ENCODE measurements around the gene AKAP13. TPM values are rescaled to one million over a fixed set of nuclear protein-coding genes. Genes with fewer than 3 reads are reported as not detected.

Gene AKAP13
- total RNA-seq, 1 experiment from 2014 or later: 47.3 TPM

DNA sequence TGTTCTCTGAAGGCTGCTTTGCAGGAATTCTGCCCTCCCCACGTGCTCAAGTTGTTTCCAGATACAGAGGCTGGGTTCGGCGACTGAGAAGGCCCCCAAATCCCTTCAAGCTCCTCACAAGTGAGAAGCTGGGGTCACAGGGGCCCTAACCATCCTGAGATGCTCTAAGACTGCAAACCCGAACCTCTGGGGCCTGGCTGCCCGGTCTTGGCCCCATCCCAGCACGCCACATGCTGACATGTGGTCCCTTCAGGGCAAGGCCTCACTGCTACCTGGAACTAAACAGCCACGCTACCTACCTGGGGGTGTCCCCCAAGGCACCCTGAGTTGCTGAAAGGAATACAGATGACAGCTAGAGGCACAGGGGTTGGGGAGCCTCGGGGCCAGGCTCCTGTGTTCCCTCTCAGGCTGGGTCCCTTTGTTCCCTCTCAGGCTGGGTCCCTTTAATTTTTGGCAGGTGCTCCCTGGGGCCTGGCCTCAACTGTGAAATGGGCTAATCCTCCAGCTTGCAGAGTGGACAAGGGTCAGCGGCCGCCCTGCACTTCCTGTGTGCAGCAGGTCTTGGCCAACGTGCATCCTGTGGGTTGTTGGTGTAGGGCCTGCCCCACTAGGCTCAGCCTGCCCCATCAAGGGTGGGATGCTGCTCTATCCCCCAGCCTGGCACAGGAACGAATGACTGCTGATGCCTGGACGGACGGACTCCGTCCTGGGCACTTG lies 381.8 kb downstream of the AKAP13 start:
- Histone ChIP-seq H4K8ac (replicated peaks; ENCODE audit: insufficient read length, low read depth, low read length) (no peak overlapping the region), H3K79me1 (ENCODE audit: insufficient read depth, low read depth, low read length, poor library complexity, severe bottlenecking) (no peaks in the 10 kb centered on the region), H3K23me2 (ENCODE audit: insufficient read length, low read depth, low read length, poor library complexity, severe bottlenecking) (no peaks in the 10 kb centered on the region), H2BK5ac (ENCODE audit: insufficient read length, low read length) (no peak overlapping the region), H3K27me3 (ENCODE audit: insufficient read depth, low read length) (no peaks in the 10 kb centered on the region), H3K4ac (ENCODE audit: low read depth, low read length) (no peak overlapping the region), H3K23ac (ENCODE audit: insufficient read length, low read depth, low read length) (no peak overlapping the region), H3K4me2 (ENCODE audit: insufficient read depth, insufficient read length, low read length) (no peak overlapping the region), H4K20me1 (ENCODE audit: control insufficient read depth, insufficient read depth, insufficient read length) (no peaks in the 10 kb centered on the region), H3K4me1 (ENCODE audit: insufficient read depth, low read length) (no peaks in the 10 kb centered on the region), H3K18ac (ENCODE audit: insufficient read length, low read depth, low read length) (no peak overlapping the region), H3K56ac (ENCODE audit: insufficient read length, low read depth, low read length) (no peak overlapping the region), H2AK5ac (ENCODE audit: insufficient read length, low read length) (no peak overlapping the region), H3K27ac (ENCODE audit: insufficient read length, low read depth, low read length) (no peak overlapping the region), H4K91ac (ENCODE audit: insufficient read length, low read depth, low read length) (no peak overlapping the region), H3K79me2 (ENCODE audit: insufficient read depth, low read length) (no peaks in the 10 kb centered on the region; the same call in 1 of the 2 replicates), H2BK15ac (ENCODE audit: low read depth, low read length) (no peak overlapping the region), H2AFZ (ENCODE audit: low read length) (no peak overlapping the region), H3K9ac (ENCODE audit: extremely low read depth, insufficient read length, low read length) (no peak overlapping the region), H2BK120ac (ENCODE audit: low read depth, low read length, poor library complexity, severe bottlenecking) (no peak overlapping the region), H3K14ac (ENCODE audit: insufficient read depth, low read length) (no peak overlapping the region), H2BK20ac (ENCODE audit: low read depth, low read length, poor library complexity, severe bottlenecking) (no peak overlapping the region), H2BK12ac (ENCODE audit: insufficient read length, low read depth, low read length) (no peak overlapping the region), H3T11ph (ENCODE audit: low read length) (no peak overlapping the region), H3K9me3 (ENCODE audit: control insufficient read depth, low read depth, low read length) (no peaks in the 10 kb centered on the region), H4K5ac (ENCODE audit: insufficient read length, low read depth, low read length) (no peak overlapping the region)
- Mint-ChIP-seq H3K9me3 (no peaks in the 10 kb centered on the region; a peak in 1 of 5 replicates), H3K27ac (peak overlapping the region in 1 of 3 experiments; percentile 94; a peak in 2 of 7 replicates), H3K4me1 (peaks cover 15 to 32% of the 10 kb centered on the region in 2 experiments), H3K36me3 (ENCODE audit: insufficient read depth in 1 of 3, low read depth in 3 of 3) (peaks cover 11 to 32% (median 18%) of the 10 kb centered on the region in 3 experiments; a peak in 6 of 7 replicates), H3K27me3 (ENCODE audit: low read depth) (no peaks in the 10 kb centered on the region), H3K4me3 (no peak overlapping the region)
- DNase-seq: no peak
- no CpG with 5 or more reads among the region's 15 CpGs for WGBS (ENCODE audit: extremely low coverage, insufficient read length, low lambda C conversion rate)
- TF ChIP-seq, protein P1, sequence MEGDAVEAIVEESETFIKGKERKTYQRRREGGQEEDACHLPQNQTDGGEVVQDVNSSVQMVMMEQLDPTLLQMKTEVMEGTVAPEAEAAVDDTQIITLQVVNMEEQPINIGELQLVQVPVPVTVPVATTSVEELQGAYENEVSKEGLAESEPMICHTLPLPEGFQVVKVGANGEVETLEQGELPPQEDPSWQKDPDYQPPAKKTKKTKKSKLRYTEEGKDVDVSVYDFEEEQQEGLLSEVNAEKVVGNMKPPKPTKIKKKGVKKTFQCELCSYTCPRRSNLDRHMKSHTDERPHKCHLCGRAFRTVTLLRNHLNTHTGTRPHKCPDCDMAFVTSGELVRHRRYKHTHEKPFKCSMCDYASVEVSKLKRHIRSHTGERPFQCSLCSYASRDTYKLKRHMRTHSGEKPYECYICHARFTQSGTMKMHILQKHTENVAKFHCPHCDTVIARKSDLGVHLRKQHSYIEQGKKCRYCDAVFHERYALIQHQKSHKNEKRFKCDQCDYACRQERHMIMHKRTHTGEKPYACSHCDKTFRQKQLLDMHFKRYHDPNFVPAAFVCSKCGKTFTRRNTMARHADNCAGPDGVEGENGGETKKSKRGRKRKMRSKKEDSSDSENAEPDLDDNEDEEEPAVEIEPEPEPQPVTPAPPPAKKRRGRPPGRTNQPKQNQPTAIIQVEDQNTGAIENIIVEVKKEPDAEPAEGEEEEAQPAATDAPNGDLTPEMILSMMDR (conservative IDR thresholded peaks at IDR 0.05): no peak
